ENCODE results near the gene MYF5.

MYF5 gene

DNA sequence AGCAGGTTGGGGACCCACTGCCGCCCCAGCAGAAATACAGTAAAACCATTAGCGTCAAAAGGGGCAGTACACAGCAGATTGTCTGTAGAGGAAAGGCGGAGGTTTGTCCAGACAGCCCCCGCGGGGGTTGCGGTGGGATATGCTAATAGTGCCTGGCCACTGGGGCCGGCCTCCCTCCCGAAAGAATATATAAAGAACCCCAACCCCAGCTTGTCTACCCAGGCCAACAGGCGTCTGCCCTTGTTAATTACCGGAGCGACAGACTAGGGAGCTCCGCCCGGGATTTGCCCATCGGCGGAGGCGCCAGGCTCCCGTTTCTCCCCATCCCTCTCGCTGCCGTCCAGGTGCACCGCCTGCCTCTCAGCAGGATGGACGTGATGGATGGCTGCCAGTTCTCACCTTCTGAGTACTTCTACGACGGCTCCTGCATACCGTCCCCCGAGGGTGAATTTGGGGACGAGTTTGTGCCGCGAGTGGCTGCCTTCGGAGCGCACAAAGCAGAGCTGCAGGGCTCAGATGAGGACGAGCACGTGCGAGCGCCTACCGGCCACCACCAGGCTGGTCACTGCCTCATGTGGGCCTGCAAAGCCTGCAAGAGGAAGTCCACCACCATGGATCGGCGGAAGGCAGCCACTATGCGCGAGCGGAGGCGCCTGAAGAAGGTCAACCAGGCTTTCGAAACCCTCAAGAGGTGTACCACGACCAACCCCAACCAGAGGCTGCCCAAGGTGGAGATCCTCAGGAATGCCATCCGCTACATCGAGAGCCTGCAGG lies at the start of gene MYF5:
Gene MYF5 (plus strand): TSS at position 217 of the 774 bp plus-strand sequence. CDS start 152 bp downstream, at position 369.
- TF ChIP-seq CEBPB (IDR thresholded peaks at IDR 0.05) (no peak), TEAD4 (IDR thresholded peaks at IDR 0.05) (no peak), EP300 (IDR thresholded peaks at IDR 0.05; ENCODE audit: borderline replicate concordance) (no peak), RAD21 (IDR thresholded peaks at IDR 0.05; ENCODE audit: low read depth) (no peak)

DNA sequence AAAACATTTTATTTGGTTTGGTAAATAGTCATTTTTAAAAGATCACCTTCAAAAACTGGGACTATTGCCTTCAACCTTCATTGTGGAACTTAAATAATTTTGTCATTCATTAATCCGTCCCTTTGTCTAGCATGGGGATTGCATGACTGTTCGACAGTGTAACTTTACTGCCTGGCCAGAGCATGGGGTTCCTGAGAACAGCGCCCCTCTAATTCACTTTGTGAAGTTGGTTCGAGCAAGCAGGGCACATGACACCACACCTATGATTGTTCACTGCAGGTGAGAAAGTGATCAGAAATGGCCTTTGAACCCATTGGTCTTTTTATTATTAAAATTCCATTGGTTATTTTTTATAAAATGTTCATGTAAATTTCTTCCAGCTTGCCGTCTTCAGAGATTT lies 46.5 kb upstream of the MYF5 start:
- no peak for TF ChIP-seq EP300 (IDR thresholded peaks at IDR 0.05; ENCODE audit: borderline replicate concordance)
- no peak for TF ChIP-seq ZBTB7A (IDR thresholded peaks at IDR 0.05; ENCODE audit: low read depth)
- TF ChIP-seq FOXM1 (IDR thresholded peaks at IDR 0.05; ENCODE audit: borderline replicate concordance, low read depth), result no peak
- TF ChIP-seq, protein P1, sequence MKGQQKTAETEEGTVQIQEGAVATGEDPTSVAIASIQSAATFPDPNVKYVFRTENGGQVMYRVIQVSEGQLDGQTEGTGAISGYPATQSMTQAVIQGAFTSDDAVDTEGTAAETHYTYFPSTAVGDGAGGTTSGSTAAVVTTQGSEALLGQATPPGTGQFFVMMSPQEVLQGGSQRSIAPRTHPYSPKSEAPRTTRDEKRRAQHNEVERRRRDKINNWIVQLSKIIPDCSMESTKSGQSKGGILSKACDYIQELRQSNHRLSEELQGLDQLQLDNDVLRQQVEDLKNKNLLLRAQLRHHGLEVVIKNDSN (IDR thresholded peaks at IDR 0.05), result no peak
- no peak for TF ChIP-seq NFIC (IDR thresholded peaks at IDR 0.05)
- TF ChIP-seq CREB1 (IDR thresholded peaks at IDR 0.05; ENCODE audit: low read depth), result no peak
- TF ChIP-seq YY1 (IDR thresholded peaks at IDR 0.05; ENCODE audit: low read depth), result no peak

DNA sequence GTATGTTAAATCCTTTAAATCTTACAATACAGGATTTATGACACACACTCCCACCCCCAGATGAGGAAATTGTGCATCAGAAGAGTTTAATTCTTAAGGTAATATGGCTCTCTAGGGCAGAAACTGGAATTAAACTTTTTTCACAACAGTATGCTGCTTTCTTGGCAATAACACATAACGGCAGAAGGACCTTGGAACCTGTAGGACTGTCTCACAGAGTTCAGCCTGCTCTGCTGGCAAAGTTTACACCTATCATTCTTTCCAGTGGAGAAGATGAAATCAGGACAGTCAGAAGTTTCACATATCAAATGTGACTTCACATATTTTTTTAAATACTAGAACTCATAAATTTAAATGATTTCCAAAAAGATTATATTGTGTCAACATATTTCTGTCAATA lies 39.9 kb upstream of the MYF5 start:
- TF ChIP-seq TAF1 (IDR thresholded peaks at IDR 0.05; ENCODE audit: low read depth) (no peak), YY1 (IDR thresholded peaks at IDR 0.05; ENCODE audit: low read depth) (no peak), ZBTB7A (IDR thresholded peaks at IDR 0.05; ENCODE audit: low read depth) (no peak), FOXM1 (IDR thresholded peaks at IDR 0.05; ENCODE audit: borderline replicate concordance, low read depth) (no peak), CREB1 (IDR thresholded peaks at IDR 0.05; ENCODE audit: low read depth) (no peak), TEAD4 (IDR thresholded peaks at IDR 0.05) (no peak), CEBPB (IDR thresholded peaks at IDR 0.05) (no peak), TCF12 (IDR thresholded peaks at IDR 0.05; ENCODE audit: low read depth) (no peak), EP300 (IDR thresholded peaks at IDR 0.05; ENCODE audit: borderline replicate concordance) (no peak), RAD21 (IDR thresholded peaks at IDR 0.05; ENCODE audit: low read depth) (no peak), EGR1 (IDR thresholded peaks at IDR 0.05) (no peak), NFIC (IDR thresholded peaks at IDR 0.05) (no peak)
- TF ChIP-seq, protein P2, sequence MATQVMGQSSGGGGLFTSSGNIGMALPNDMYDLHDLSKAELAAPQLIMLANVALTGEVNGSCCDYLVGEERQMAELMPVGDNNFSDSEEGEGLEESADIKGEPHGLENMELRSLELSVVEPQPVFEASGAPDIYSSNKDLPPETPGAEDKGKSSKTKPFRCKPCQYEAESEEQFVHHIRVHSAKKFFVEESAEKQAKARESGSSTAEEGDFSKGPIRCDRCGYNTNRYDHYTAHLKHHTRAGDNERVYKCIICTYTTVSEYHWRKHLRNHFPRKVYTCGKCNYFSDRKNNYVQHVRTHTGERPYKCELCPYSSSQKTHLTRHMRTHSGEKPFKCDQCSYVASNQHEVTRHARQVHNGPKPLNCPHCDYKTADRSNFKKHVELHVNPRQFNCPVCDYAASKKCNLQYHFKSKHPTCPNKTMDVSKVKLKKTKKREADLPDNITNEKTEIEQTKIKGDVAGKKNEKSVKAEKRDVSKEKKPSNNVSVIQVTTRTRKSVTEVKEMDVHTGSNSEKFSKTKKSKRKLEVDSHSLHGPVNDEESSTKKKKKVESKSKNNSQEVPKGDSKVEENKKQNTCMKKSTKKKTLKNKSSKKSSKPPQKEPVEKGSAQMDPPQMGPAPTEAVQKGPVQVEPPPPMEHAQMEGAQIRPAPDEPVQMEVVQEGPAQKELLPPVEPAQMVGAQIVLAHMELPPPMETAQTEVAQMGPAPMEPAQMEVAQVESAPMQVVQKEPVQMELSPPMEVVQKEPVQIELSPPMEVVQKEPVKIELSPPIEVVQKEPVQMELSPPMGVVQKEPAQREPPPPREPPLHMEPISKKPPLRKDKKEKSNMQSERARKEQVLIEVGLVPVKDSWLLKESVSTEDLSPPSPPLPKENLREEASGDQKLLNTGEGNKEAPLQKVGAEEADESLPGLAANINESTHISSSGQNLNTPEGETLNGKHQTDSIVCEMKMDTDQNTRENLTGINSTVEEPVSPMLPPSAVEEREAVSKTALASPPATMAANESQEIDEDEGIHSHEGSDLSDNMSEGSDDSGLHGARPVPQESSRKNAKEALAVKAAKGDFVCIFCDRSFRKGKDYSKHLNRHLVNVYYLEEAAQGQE (IDR thresholded peaks at IDR 0.05; ENCODE audit: low read depth), result no peak
- TF ChIP-seq, protein P1 (IDR thresholded peaks at IDR 0.05), result no peak
- TF ChIP-seq, protein P3, sequence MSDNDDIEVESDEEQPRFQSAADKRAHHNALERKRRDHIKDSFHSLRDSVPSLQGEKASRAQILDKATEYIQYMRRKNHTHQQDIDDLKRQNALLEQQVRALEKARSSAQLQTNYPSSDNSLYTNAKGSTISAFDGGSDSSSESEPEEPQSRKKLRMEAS (IDR thresholded peaks at IDR 0.05), result no peak

DNA sequence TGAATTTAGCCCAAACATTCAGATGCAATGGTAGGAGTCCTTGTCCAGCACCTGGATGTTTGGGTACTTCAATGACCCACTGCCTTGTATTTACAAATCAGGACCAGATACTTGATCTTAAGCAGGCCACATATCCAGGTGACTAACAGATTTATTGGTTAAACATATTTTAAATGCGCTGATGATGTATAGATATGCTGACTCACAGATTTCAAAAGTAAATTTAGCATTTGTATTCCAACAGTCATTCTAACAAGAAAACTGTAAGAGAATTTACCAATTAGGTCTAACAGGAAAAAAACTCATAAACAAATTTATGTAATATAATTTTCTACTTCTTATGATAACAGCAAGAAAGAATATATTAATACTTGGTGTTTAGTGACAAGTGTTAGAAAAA lies 38.7 kb upstream of the MYF5 start:
- no peak for TF ChIP-seq TAF1 (IDR thresholded peaks at IDR 0.05; ENCODE audit: low read depth)
- no peak for TF ChIP-seq NFIC (IDR thresholded peaks at IDR 0.05)
- no peak for TF ChIP-seq FOXM1 (IDR thresholded peaks at IDR 0.05; ENCODE audit: borderline replicate concordance, low read depth)
- TF ChIP-seq, protein P1 (IDR thresholded peaks at IDR 0.05), result no peak
- TF ChIP-seq CEBPB (IDR thresholded peaks at IDR 0.05), result no peak
- no peak for TF ChIP-seq YY1 (IDR thresholded peaks at IDR 0.05; ENCODE audit: low read depth)
- TF ChIP-seq, protein P3 (IDR thresholded peaks at IDR 0.05), result no peak

DNA sequence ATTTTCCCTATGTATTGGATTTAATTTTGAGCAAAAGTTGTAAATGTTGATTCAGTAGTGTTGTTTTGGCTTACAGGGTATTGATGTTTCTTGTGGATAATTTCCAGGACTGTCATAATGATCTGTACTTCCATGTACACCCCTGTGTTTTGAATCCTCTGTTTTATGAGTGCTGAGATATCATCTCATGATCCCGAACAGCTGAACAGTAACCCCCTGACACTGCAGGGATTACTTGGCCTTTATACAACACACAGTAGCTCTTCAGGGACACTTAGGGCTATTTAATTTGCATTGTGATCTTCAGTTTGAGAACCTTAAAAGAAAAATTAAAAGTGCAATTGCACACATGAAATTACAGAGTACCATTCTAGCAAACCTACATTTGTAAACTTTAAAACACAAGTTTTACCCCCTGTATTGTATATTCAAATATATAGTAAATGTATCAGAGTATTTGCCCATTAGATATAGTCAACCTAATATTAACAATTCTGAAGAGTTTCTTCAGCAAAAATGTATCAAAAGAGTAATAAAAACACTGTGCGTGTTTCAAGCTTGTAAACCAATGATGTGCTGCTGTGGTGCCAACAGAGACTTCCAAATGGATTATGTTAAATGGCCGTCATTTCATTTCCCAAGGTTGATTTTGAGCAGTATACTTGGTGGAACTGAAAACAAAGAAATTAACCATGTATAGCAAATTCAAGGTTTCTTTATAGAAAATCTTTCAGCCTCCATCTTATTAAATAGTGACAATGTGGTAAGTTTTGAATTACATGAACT lies 37.2 kb upstream of the MYF5 start:
- TF ChIP-seq YY1 (IDR thresholded peaks at IDR 0.05; ENCODE audit: low read depth), result no peak
- no peak for TF ChIP-seq NFIC (IDR thresholded peaks at IDR 0.05)
- no peak for TF ChIP-seq EP300 (IDR thresholded peaks at IDR 0.05; ENCODE audit: borderline replicate concordance)
- TF ChIP-seq, protein P1 (IDR thresholded peaks at IDR 0.05), result no peak
- TF ChIP-seq TAF1 (IDR thresholded peaks at IDR 0.05; ENCODE audit: low read depth), result no peak
- no peak for TF ChIP-seq ZBTB7A (IDR thresholded peaks at IDR 0.05; ENCODE audit: low read depth)
- no peak for TF ChIP-seq TCF12 (IDR thresholded peaks at IDR 0.05; ENCODE audit: low read depth)
- TF ChIP-seq RAD21 (IDR thresholded peaks at IDR 0.05; ENCODE audit: low read depth), result no peak
- TF ChIP-seq, protein P2 (IDR thresholded peaks at IDR 0.05; ENCODE audit: low read depth), result no peak
- TF ChIP-seq, protein P3 (IDR thresholded peaks at IDR 0.05), result no peak

All from Ishikawa (cell line).